Mesenchymal stem cell (in vitro differentiated cells and primary cell): ENCODE results near the gene MSH3.

Experiments used
- DNase-seq: peaks from one replicate; pipeline ENCODE4 v3.0.0-alpha.2; 2013
- H2AFZ ChIP-seq: one replicate; pipeline ENCODE4 v1.6.1; 2013; ENCODE audit warnings: low read depth, mild to moderate bottlenecking, control low read depth, inconsistent platforms, low read length, moderate library complexity
- H2AK5ac ChIP-seq: 2 replicates; pipeline ENCODE4 v1.6.1; 2013; ENCODE audit warnings: low read length, moderate library complexity, mild to moderate bottlenecking, inconsistent platforms; ENCODE audit not compliant: severe bottlenecking
- H2BK120ac ChIP-seq: one replicate; pipeline ENCODE4 v1.6.1; 2013; ENCODE audit warnings: low read depth, mild to moderate bottlenecking, inconsistent platforms, low read length, moderate library complexity
- H2BK12ac ChIP-seq, 2 experiments: one replicate each; pipeline ENCODE4 v1.6.1; 2013; ENCODE audit warnings: inconsistent platforms in 2 of 2, low read length in 2 of 2, mild to moderate bottlenecking in 2 of 2, moderate library complexity in 2 of 2, control low read depth in 1 of 2
- H2BK15ac ChIP-seq: one replicate; pipeline ENCODE4 v1.6.1; 2013; ENCODE audit warnings: mild to moderate bottlenecking, low read depth, inconsistent platforms; ENCODE audit not compliant: poor library complexity, severe bottlenecking
- H2BK5ac ChIP-seq: 2 replicates; pipeline ENCODE4 v1.6.1; 2013; ENCODE audit warnings: low read depth, mild to moderate bottlenecking, low read length, control low read depth, inconsistent platforms; ENCODE audit not compliant: poor library complexity, severe bottlenecking
- H3K14ac ChIP-seq, 2 experiments: one replicate each; pipeline ENCODE4 v1.6.1; 2013; ENCODE audit warnings: inconsistent platforms in 2 of 2, low read length in 2 of 2, control low read depth in 1 of 2, mild to moderate bottlenecking in 1 of 2, moderate library complexity in 1 of 2
- H3K18ac ChIP-seq, 2 experiments: one replicate each; pipeline ENCODE4 v1.6.1; 2013; ENCODE audit warnings: inconsistent platforms in 2 of 2, low read length in 2 of 2, control low read depth in 1 of 2, low read depth in 1 of 2, mild to moderate bottlenecking in 1 of 2
- H3K23ac ChIP-seq, 2 experiments: one replicate each; pipeline ENCODE4 v1.6.1; 2013; ENCODE audit warnings: inconsistent platforms in 2 of 2, low read length in 2 of 2, mild to moderate bottlenecking in 2 of 2, moderate library complexity in 2 of 2, control low read depth in 1 of 2
- H3K27ac ChIP-seq: 2 replicates; pipeline ENCODE4 v1.5.1; 2013; ENCODE audit warnings: mild to moderate bottlenecking, moderate library complexity, low read length, control low read depth, inconsistent platforms; ENCODE audit not compliant: poor library complexity, severe bottlenecking
- H3K27me3 ChIP-seq, 2 experiments: 2 replicates each; pipeline versions ENCODE4 v1.6.1 to v1.7.0; 2013; ENCODE audit warnings: low read length in 2 of 2, mild to moderate bottlenecking in 2 of 2, moderate library complexity in 2 of 2, control low read depth in 1 of 2, inconsistent platforms in 1 of 2; ENCODE audit not compliant: control insufficient read depth in 1 of 2, insufficient read depth in 1 of 2
- H3K36me3 ChIP-seq, 2 experiments: 2 replicates each; pipeline versions ENCODE4 v1.6.1 to v1.7.0; 2013; ENCODE audit warnings: low read length in 2 of 2, control low read depth in 1 of 2, inconsistent platforms in 1 of 2, low read depth in 1 of 2, mild to moderate bottlenecking in 1 of 2; ENCODE audit not compliant: insufficient read depth in 2 of 2, control insufficient read depth in 1 of 2
- H3K4ac ChIP-seq, 2 experiments: one replicate each; pipeline ENCODE4 v1.6.1; 2013; ENCODE audit warnings: inconsistent platforms in 2 of 2, low read length in 2 of 2, mild to moderate bottlenecking in 2 of 2, moderate library complexity in 2 of 2, control low read depth in 1 of 2, low read depth in 1 of 2
- H3K4me1 ChIP-seq: 2 replicates; pipeline ENCODE4 v1.6.1; 2013; ENCODE audit warnings: low read depth, low read length, control low read depth; ENCODE audit not compliant: control insufficient read depth, insufficient read depth
- H3K4me2 ChIP-seq: 2 replicates; pipeline ENCODE4 v1.6.1; 2013; ENCODE audit warnings: low read length, mild to moderate bottlenecking, inconsistent platforms; ENCODE audit not compliant: poor library complexity, severe bottlenecking
- H3K4me3 ChIP-seq, 2 experiments: 2 replicates each; pipeline versions ENCODE4 v1.5.1 to v1.7.0; 2013; ENCODE audit warnings: low read length in 2 of 2, mild to moderate bottlenecking in 2 of 2, control low read depth in 1 of 2, low read depth in 1 of 2; ENCODE audit not compliant: insufficient read depth in 1 of 2
- H3K79me1 ChIP-seq: replicated peaks from 2 replicates; pipeline ENCODE4 v1.6.1; 2013; ENCODE audit warnings: mild to moderate bottlenecking, control low read depth, low read length, inconsistent platforms; ENCODE audit not compliant: poor library complexity, severe bottlenecking
- H3K9ac ChIP-seq: 2 replicates; pipeline ENCODE4 v1.7.0; 2013; ENCODE audit warnings: mild to moderate bottlenecking, low read length, moderate library complexity
- H3K9me3 ChIP-seq: 2 replicates; pipeline ENCODE4 v1.7.0; 2013; ENCODE audit warnings: mild to moderate bottlenecking, low read length; ENCODE audit not compliant: control insufficient read depth
- H4K8ac ChIP-seq: one replicate; pipeline ENCODE4 v1.6.1; 2013; ENCODE audit warnings: inconsistent platforms, mild to moderate bottlenecking, low read length, moderate library complexity
- H4K91ac ChIP-seq: one replicate; pipeline ENCODE4 v1.6.1; 2013; ENCODE audit warnings: mild to moderate bottlenecking, low read length, inconsistent platforms
- WGBS: methylation state at CpG from one replicate; pipeline ENCODE4 v1.1.7; 2013; ENCODE audit warnings: mixed read lengths; 5-methylcytosine and 5-hydroxymethylcytosine counted together

Gene MSH3

GRCh38 chr5:80620211-80620610, 34.2 kb upstream of the MSH3 start:
- 75% methylated on average over 4 of the region's 4 CpGs for WGBS
- H4K91ac ChIP-seq = no peak overlapping the region
- no peak overlapping the region for H3K18ac ChIP-seq
- no peak overlapping the region for H3K4me2 ChIP-seq
- no peak overlapping the region for H3K4me3 ChIP-seq
- H2AFZ ChIP-seq = no peak overlapping the region
- no peak overlapping the region for H3K23ac ChIP-seq
- H3K4me1 ChIP-seq = no peaks in the 10 kb centered on the region
- no peak overlapping the region for H2AK5ac ChIP-seq
- no peak overlapping the region for H2BK120ac ChIP-seq
- no peak overlapping the region for H2BK12ac ChIP-seq
- H3K79me1 ChIP-seq = no peaks in the 10 kb centered on the region
- H3K27ac ChIP-seq = no peak overlapping the region
- no peak overlapping the region for H2BK15ac ChIP-seq
- DNase-seq = peak; percentile 34
- H3K27me3 ChIP-seq = no peaks in the 10 kb centered on the region
- no peaks in the 10 kb centered on the region for H3K36me3 ChIP-seq
- H3K9me3 ChIP-seq = no peaks in the 10 kb centered on the region
- H2BK5ac ChIP-seq = no peak overlapping the region
- no peak overlapping the region for H3K4ac ChIP-seq
- no peak overlapping the region for H3K14ac ChIP-seq
- no peak overlapping the region for H3K9ac ChIP-seq
- H4K8ac ChIP-seq = no peak overlapping the region

GRCh38 chr5:80622756-80623155, 31.7 kb upstream of the MSH3 start:
- Histone ChIP-seq H2BK5ac (no peak overlapping the region), H3K9ac (no peak overlapping the region), H3K79me1 (no peaks in the 10 kb centered on the region), H2BK12ac (no peak overlapping the region), H3K9me3 (no peaks in the 10 kb centered on the region), H3K27me3 (no peaks in the 10 kb centered on the region), H3K36me3 (no peaks in the 10 kb centered on the region), H3K4me3 (no peak overlapping the region), H4K91ac (no peak overlapping the region), H3K4ac (no peak overlapping the region), H3K4me2 (no peak overlapping the region), H2BK120ac (no peak overlapping the region), H2AFZ (no peak overlapping the region), H2AK5ac (no peak overlapping the region), H3K23ac (no peak overlapping the region), H3K27ac (no peak overlapping the region), H3K14ac (no peak overlapping the region), H4K8ac (no peak overlapping the region), H3K18ac (no peak overlapping the region), H3K4me1 (no peaks in the 10 kb centered on the region), H2BK15ac (no peak overlapping the region)
- 100% methylated on average over 2 of the region's 2 CpGs for WGBS
- DNase-seq = no peak

- Histone ChIP-seq H2AK5ac (no peak overlapping the region), H3K4me1 (no peaks in the 10 kb centered on the region), H3K4me3 (no peak overlapping the region), H3K23ac (no peak overlapping the region), H3K14ac (no peak overlapping the region), H3K27ac (no peak overlapping the region), H3K36me3 (no peaks in the 10 kb centered on the region), H3K18ac (no peak overlapping the region), H2AFZ (no peak overlapping the region), H3K9ac (no peak overlapping the region), H3K9me3 (no peaks in the 10 kb centered on the region), H2BK5ac (no peak overlapping the region), H3K4ac (no peak overlapping the region), H2BK120ac (no peak overlapping the region), H3K27me3 (no peaks in the 10 kb centered on the region), H4K91ac (no peak overlapping the region), H2BK12ac (no peak overlapping the region), H4K8ac (no peak overlapping the region), H3K79me1 (no peaks in the 10 kb centered on the region), H2BK15ac (no peak overlapping the region), H3K4me2 (no peak overlapping the region)
- WGBS = 80% methylated on average over 4 of the region's 4 CpGs
- DNase-seq = no peak
These were observed 30.5 kb upstream of the MSH3 start for GRCh38 chr5:80623999-80624398.

- Histone ChIP-seq H3K14ac (no peak overlapping the region), H3K4me1 (no peaks in the 10 kb centered on the region), H3K9ac (no peak overlapping the region), H3K36me3 (peaks cover 0 to 4% of the 10 kb centered on the region in 2 experiments), H3K27ac (no peak overlapping the region), H3K4ac (no peak overlapping the region), H3K18ac (no peak overlapping the region), H3K23ac (no peak overlapping the region), H2BK12ac (no peak overlapping the region), H2AK5ac (no peak overlapping the region), H3K27me3 (no peaks in the 10 kb centered on the region), H3K79me1 (no peaks in the 10 kb centered on the region), H3K4me2 (no peak overlapping the region), H4K91ac (no peak overlapping the region), H2AFZ (no peak overlapping the region), H2BK15ac (no peak overlapping the region), H3K4me3 (no peak overlapping the region), H2BK5ac (no peak overlapping the region), H2BK120ac (no peak overlapping the region), H4K8ac (no peak overlapping the region), H3K9me3 (no peaks in the 10 kb centered on the region)
- DNase-seq = no peak
- 93% methylated on average over 2 of the region's 5 CpGs for WGBS
These were observed 29.2 kb upstream of the MSH3 start for GRCh38 chr5:80625230-80625629.
